IMR-90 (cell line): Measurements from ENCODE around the gene HSP90AB1.

Experiments used
- BHLHE40 ChIP-seq: fragments of 150-350 bp; IDR thresholded peaks from 2 replicates; pipeline ENCODE4 v1.6.1; 2016; ENCODE audit warnings: mild to moderate bottlenecking, low read depth, low read length
- CEBPB ChIP-seq: IDR thresholded peaks from 2 replicates; pipeline ENCODE4 v1.6.1; 2012; ENCODE audit warnings: low read depth, low read length, improper control_type of control experiment
- CHD1 ChIP-seq: IDR thresholded peaks from 2 replicates; pipeline ENCODE4 v1.6.1; 2012; ENCODE audit warnings: low read depth, low read length, improper control_type of control experiment
- MAFK ChIP-seq: IDR thresholded peaks from 2 replicates; pipeline ENCODE4 v1.6.1; 2012; ENCODE audit warnings: low read depth, low read length, improper control_type of control experiment
- MAZ ChIP-seq: IDR thresholded peaks from 2 replicates; pipeline ENCODE4 v1.6.1; 2012; ENCODE audit warnings: low read depth, mild to moderate bottlenecking, low read length, improper control_type of control experiment, moderate library complexity, borderline replicate concordance
- MXI1 ChIP-seq: IDR thresholded peaks from 2 replicates; pipeline ENCODE4 v1.6.1; 2012; ENCODE audit warnings: low read depth, mild to moderate bottlenecking, low read length, moderate library complexity, borderline replicate concordance
- POLR2A ChIP-seq: IDR thresholded peaks from 2 replicates; pipeline ENCODE4 v1.6.1; 2012; ENCODE audit warnings: mild to moderate bottlenecking, low read depth, low read length
- RAD21 ChIP-seq: IDR thresholded peaks from 2 replicates; pipeline ENCODE4 v1.6.1; 2012; ENCODE audit warnings: low read length, improper control_type of control experiment
- RFX5 ChIP-seq: IDR thresholded peaks from 2 replicates; pipeline ENCODE4 v1.8.0; 2012; ENCODE audit warnings: low read depth, mild to moderate bottlenecking, low read length, moderate library complexity
- SMC3 ChIP-seq: fragments of 150-350 bp; IDR thresholded peaks from 2 replicates; pipeline ENCODE4 v1.6.1; 2016; ENCODE audit warnings: low read depth, mild to moderate bottlenecking, antibody characterized with exemption, low read length, moderate library complexity
- TF ChIP-seq, protein P1 (sequence below): conservative IDR thresholded peaks from 2 replicates; pipeline ENCODE4 v1.5.1; 2012; ENCODE audit warnings: mild to moderate bottlenecking, low read depth, low read length, improper control_type of control experiment
- TF ChIP-seq, protein P2 (sequence below): fragments of 150-350 bp; IDR thresholded peaks from 2 replicates; pipeline ENCODE4 v1.6.1; 2017; ENCODE audit warnings: mild to moderate bottlenecking, antibody characterized with exemption, low read length, low read depth

DNA sequence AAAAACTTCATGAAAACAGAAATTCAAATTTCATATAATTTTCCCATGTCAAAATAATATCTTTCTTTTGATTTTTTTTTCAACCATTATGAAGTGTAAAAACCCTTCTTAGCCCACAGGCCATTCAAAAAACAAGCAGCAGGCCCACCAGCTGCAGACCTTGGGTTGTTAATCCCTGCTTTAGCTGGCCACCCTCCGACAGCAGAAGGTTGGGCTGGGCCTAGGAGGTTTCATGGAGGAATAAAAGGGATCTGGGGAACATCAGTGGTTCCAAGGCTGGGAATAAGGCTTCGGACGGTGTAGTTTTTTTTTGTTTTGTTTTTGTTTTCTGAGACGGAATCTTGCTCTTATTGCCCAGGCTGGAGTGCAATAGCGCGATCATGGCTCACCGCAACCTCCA is 3.6 kb upstream of the HSP90AB1 start:
- TF ChIP-seq, protein P1, sequence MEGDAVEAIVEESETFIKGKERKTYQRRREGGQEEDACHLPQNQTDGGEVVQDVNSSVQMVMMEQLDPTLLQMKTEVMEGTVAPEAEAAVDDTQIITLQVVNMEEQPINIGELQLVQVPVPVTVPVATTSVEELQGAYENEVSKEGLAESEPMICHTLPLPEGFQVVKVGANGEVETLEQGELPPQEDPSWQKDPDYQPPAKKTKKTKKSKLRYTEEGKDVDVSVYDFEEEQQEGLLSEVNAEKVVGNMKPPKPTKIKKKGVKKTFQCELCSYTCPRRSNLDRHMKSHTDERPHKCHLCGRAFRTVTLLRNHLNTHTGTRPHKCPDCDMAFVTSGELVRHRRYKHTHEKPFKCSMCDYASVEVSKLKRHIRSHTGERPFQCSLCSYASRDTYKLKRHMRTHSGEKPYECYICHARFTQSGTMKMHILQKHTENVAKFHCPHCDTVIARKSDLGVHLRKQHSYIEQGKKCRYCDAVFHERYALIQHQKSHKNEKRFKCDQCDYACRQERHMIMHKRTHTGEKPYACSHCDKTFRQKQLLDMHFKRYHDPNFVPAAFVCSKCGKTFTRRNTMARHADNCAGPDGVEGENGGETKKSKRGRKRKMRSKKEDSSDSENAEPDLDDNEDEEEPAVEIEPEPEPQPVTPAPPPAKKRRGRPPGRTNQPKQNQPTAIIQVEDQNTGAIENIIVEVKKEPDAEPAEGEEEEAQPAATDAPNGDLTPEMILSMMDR, result no peak
- TF ChIP-seq POLR2A (no peak), RAD21 (no peak), MXI1 (no peak), SMC3 (no peak), CEBPB (no peak), RFX5 (no peak), CHD1 (no peak), MAZ (no peak), MAFK (no peak), BHLHE40 (no peak)
- TF ChIP-seq, protein P2, sequence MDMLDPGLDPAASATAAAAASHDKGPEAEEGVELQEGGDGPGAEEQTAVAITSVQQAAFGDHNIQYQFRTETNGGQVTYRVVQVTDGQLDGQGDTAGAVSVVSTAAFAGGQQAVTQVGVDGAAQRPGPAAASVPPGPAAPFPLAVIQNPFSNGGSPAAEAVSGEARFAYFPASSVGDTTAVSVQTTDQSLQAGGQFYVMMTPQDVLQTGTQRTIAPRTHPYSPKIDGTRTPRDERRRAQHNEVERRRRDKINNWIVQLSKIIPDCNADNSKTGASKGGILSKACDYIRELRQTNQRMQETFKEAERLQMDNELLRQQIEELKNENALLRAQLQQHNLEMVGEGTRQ, result no peak
